GM19035 (cell line): ENCODE measurements around the gene BCL2L13.
"Not testable (repeated sequence)": the region's sequence is repeated elsewhere in the genome, so short reads cannot be mapped to it uniquely, and the experiment has no call there.

ENCODE experiments used
- ATAC-seq: cut with Tn5 transposase; IDR thresholded peaks from one replicate; pipeline ENCODE4 v1.9.1; 2021; ENCODE audit not compliant: unreplicated experiment

The BCL2L13 gene

DNA sequence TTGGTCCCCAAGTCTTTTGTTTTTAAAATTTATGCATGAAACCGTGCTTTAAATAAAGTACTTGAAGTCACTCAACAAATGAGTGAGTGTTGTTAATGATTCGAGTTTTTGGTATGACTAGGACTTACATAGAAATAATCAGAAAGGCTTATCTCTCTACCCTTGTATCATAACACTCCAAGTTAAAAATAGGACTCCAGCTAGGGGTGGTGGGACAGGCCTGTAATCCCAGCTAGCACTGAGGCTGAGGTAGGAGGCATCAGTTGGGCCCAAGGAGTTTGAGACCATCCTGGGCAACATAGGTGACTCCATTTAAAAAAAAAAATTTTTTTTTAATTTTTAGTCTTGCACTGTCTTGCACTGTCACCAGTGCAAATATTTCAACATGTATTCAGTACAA, 55.6 kb downstream of the BCL2L13 start:
- ATAC-seq: no peak

GRCh38 chr22:17694752-17695151, 56.2 kb downstream of the BCL2L13 start:
- ATAC-seq: no peak

DNA sequence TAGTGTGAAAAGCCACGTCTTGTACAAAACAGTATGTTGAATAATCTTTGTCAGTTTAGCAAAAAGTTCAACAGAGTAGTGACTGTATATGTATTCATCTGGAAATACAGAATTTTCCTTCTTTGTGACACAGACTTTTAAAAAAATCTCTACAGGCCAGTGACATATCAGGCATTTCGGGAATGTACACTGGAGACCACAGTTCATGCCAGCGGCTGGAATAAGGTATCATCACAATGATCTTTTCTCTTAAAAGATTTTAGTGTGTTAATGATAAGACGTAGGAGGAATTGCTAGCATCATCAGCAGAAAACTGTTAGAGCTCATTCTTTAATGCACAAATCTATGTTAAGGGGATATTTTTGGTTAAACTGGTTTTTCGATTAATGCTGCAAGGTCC, 57.4 kb downstream of the BCL2L13 start:
- ATAC-seq: no peak

- not testable (repeated sequence) for ATAC-seq
These were observed 58.6 kb downstream of the BCL2L13 start for GRCh38 chr22:17697196-17697595.

GRCh38 chr22:17698276-17698675, 59.7 kb downstream of the BCL2L13 start:
- not testable (repeated sequence) for ATAC-seq

GRCh38 chr22:17698948-17699347, 60.4 kb downstream of the BCL2L13 start:
- ATAC-seq: no peak

DNA sequence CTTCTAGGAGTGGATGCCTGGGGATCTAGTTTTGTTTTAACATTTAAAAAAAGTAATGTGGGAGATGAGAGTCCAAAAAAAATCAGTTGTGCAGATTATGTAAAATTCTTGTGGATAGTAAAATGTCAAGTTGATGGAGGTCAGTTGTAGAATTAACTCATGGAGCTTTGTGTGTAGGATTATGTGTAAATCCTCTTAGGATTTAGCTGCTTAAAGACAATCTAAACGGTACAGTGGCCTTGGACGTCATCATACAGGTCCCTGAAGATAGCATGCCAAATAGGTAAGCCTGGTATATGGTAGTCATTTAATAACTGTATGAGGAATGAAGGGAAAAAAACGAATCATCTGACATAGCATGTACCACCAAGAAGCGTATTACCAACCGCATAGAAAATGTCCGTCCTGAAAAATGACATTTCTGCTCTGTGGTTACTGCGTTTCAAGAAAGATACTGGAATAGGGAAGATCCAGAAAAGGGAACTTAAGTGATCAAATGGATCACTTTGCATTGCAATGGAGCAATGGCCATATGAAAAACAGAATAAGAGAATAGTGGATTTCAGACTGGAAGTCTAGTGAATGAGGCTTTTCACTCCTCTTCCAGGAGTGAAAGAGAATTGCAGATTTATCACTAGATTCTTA, 61.3 kb downstream of the BCL2L13 start:
- no peak for ATAC-seq

- ATAC-seq: no peak
These were observed 62.2 kb downstream of the BCL2L13 start for GRCh38 chr22:17700778-17701177.

DNA sequence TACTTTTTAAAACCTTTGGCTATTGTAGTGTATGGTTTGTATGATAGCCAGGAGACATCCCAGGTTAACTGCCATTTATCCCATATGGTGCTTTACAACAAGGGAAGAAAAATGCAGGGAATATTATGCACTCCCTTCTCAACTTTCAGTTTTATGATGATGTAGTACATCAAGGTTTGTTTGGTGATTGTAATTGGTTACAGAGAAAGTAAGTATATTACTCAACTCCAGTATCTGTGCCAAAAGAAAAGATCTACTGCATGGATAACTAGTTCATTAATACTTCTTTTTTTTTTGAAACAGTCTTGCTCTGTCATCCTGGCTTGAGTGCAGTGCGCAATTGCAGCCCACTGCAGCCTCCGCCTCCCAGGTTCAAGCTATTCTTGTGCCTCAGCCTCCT, 65.3 kb downstream of the BCL2L13 start:
- no peak for ATAC-seq

GRCh38 chr22:17705546-17705945, 67.0 kb downstream of the BCL2L13 start:
- no peak for ATAC-seq

DNA sequence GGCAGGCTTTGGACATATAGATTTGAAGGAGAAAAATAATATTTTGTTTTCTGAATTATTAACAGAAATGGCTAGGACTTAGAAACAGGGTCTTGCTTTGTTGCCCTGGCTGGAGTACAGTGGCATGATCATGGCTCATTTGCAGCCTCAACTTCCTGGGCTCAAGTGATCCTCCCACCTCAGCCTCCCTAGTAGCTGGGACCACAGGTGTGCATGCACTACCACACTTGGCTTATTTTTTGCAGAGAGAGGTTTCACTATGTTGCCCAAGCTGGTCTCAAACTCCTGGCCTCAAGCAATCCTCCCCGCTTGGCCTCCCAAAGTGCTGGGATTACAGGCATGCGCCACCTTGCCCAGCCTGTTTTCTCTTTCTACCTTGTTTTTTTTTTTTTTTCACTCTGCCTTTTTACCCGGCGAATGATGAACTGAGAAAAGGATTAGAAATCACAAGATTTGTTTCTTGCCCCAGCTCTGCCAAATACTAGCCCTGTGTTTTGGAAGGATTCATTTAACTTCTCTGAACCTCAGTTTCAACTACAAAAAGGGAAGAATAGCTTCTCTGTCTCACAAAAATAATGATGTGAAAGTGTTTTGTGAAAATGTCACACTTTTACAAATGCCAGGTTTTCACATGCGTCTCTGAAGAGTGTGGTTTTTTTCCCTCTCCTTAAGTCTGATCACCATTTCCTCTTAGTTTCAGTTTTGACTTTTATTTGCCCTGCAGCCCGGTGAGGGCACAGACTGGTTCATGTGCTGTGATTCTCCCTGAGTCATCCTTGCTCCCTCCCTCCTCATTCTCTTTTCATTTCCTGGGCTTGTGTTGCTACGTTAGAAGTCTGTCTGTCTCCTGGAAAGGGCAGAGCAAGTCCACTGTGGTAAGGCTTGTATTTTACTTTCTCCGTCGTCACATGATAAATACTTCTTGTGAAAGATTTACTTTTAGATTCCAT, 67.7 kb downstream of the BCL2L13 start:
- ATAC-seq: no peak

DNA sequence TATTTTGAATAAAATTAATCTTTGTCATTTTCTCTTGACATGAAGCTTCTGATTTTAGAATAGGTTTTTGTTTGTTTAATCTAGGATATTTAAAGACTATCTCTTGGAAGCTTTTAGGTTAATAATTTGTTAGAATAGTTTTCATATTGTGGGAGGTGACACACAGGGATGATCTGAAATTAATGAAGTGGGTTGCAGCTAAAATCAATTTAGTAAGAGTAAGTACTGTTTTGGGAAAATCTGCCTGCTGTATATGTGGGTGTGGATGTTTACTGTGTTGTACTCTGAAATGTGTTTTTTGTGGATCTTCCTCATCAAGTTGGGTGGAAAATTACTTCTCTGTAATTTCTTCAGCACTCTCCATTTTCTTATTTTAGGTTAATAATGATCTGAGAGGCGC, 68.4 kb downstream of the BCL2L13 start:
- no peak for ATAC-seq

- ATAC-seq: no peak
These were observed 69.0 kb downstream of the BCL2L13 start for GRCh38 chr22:17707526-17707925.

- no peak for ATAC-seq
These were observed 71.5 kb downstream of the BCL2L13 start for GRCh38 chr22:17710023-17710422.

DNA sequence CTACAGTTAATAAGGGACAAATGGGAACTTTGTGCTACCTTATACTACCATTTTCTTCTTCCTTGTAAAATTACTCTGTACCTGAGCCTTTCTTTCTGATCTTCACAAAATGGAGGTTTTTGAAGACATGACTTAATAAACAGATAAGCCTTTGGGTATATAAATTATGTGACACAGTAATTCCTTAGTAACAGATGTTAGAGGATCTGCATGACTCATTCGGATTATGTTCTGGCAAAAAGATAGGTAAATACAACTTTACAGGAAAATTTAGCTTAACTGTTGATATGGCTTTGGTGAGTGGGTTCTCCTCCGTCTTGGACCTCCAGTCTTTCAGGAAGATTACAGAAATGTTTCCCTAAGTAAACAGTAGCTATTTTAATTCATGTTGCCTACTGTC, 73.9 kb downstream of the BCL2L13 start:
- no peak for ATAC-seq

- no peak for ATAC-seq
These were observed 78.0 kb downstream of the BCL2L13 start for GRCh38 chr22:17716529-17716928.

DNA sequence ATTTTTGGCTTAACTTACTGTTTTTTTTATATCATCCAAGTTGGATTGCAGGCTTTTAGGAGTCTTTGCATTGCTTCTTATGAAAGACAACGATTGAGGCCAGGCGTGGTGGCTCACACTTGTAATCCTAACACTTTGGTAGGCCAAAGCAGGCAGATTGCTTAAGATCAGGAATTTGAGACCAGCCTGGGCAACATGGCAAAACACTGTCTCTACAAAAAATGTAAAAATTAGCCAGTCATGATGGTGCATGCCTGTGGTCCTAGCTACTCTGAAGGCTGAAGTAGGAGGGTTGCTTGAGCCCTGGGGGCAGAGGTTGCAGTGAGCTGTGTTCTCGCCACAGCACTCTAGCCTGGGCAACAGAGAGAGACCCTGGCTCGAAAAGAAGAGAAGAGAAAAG, 79.2 kb downstream of the BCL2L13 start:
- no peak for ATAC-seq

- no peak for ATAC-seq
These were observed 81.4 kb downstream of the BCL2L13 start for GRCh38 chr22:17719911-17720310.

DNA sequence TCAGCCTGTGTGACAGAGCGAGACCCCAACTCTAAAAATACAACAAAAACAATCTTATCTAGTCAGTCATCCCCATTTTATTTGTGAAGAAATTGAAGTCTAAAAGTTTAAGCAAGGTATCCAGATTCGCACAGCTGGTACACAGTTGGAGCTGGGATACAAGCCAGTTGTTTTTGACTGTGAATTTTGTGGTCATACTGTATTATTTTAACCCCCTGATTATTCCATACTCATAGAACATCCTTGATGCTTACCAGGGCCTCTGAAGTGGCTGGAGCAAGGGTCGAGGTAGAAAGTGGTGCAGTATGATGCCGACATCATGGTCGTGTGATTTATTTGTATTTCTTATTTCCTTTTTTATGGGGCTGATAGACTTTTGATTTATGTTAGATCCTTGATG, 85.7 kb downstream of the BCL2L13 start:
- ATAC-seq: no peak

DNA sequence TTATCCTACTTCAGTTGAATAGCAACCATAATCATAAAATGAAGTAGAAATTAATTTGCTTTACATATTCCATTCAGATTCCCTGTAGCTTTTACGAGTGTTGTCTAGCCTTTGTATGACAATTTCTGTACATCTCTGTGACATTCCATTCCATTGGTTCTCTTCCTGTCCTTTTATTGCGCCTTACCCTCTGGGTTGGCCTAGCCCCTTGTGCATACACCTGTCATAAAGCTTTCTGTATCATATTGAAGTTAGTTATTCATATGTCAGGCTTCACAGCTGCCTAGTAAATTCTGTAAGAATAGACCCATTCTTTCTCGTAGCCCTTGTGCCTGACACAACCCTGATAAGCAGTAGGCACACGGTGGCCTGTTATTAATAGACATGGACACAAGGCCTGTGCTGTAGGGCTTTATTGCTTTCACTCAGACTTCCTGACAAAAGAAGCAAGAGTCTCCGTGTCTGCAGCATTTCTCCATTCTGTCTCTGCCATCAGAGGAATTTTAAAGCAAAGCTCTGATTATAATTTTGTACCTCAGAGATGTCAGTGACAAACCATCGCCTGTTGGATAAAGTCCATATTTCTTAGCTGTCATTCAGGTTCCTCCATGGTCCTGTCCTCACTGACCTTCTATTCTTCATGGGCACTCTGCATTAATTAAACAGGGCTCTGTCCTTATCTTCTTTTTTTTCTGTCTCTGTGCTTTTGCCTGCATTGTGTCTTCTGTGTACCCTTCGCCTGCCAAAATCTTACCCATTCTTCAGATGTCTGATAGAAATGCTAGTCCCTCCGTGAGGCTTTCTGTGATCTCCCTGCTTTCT, 86.3 kb downstream of the BCL2L13 start:
- no peak for ATAC-seq

GRCh38 chr22:17725500-17725796, 86.9 kb downstream of the BCL2L13 start:
- no peak for ATAC-seq
